Ureter (tissue), 1 donor: ENCODE results near the gene PRSS53. TPM values are rescaled to one million over a fixed set of nuclear protein-coding genes. Genes with fewer than 3 reads are reported as not detected.
"Not testable (repeated sequence)": the region's sequence is repeated elsewhere in the genome, so short reads cannot be mapped to it uniquely, and the experiment has no call there.

Source experiments
- DNase-seq: peaks from one replicate; pipeline ENCODE4 v3.0.0-alpha.2; 2020; ENCODE audit warnings: low spot score
- total RNA-seq: library from RNA; stranded (reverse); gene quantifications from one replicate; pipeline ENCODE4 v1.2.4, GENCODE V29; 2023
- donor health status: DM: yes; HTN: yes; CAD: no.

Gene PRSS53
- 1.2 TPM for total RNA-seq

DNA sequence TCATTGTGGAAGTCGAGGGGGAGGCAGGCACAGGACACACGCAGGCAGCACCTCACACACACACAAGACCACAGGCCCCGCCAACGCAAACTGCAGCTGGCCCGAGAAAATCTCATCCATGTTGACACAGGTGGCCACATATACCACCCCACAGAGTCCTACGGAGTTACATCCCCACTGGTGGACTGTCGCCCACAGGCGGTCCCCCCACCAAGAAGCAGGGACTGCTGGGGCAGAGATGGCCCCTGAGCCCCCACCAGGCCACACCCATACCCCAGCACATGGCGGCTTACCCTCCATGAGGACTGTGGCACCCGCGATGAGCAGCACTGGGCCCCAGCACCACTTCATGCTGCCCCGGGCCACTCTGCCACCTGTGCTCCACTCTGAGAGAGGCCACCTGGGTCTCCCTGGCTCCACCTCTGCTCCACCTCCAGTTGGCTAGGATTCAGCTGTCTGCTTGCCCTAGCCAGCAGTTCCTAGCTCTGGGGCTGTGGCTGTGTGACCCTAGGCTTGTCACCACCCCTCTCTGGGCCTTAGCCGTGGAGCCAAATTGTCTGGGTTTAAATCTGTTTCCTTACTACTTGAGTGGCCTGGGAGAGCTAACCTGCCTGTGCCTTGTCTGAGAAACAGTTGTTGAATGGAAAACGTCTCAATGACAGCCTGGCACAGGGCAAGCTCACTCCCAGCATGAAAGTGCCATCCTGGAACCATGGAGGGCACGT lies at the start of gene PRSS53:
Gene PRSS53 (minus strand): TSS at position 485 of the 725 bp plus-strand sequence. CDS start 134 bp downstream, at position 351.
- DNase-seq = no peak

DNA sequence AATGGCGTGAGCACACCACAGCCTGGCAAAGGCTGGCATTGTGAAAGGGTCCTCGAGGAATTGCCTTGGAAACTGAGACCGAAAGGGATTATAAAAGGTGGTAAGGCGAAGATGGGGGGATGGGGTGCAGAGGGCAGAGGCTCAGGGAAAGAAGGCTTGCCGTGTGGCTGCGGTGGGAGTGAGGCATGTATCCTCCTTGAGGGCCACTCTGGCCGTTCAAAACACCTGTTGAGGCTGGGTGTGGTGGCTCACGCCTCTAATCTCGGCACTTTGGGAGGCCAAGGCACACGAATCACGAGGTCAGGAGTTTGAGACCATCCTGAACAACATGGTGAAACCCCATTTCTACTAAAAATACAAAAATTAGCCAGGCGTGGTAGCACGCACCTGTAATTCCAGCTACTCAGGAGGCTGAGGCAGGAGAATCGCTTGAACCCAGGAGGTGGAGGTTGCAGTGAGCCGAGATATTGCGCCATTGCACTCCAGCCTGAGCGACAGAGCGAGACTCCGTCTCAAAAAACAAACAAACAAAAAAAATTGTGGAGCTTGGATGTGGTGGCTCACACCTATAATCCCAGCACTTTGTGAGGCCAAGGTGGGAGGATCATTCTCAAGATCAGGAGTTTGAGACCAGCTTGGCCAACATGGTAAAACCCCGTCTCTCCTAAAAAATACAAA lies 48.2 kb upstream of the PRSS53 start:
- DNase-seq = not testable (repeated sequence)

DNA sequence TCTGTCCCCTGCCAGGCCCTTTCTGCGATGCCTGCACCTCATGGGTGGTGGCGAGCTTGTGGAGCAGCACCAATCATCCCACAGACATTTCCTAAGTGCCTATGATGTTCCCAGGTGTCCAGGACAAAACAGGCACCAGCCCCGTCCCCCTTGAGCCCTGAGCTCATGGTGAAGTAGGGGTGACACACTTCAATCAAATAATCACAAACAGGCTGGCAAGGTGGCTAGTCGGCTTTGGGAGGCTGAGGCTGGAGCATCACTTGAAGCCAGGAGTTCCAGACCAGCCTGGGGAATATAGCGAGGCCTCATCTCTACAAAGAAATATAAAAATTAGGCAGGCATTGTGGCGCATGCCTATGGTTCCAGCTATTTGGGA lies 47.5 kb upstream of the PRSS53 start:
- no peak for DNase-seq

DNA sequence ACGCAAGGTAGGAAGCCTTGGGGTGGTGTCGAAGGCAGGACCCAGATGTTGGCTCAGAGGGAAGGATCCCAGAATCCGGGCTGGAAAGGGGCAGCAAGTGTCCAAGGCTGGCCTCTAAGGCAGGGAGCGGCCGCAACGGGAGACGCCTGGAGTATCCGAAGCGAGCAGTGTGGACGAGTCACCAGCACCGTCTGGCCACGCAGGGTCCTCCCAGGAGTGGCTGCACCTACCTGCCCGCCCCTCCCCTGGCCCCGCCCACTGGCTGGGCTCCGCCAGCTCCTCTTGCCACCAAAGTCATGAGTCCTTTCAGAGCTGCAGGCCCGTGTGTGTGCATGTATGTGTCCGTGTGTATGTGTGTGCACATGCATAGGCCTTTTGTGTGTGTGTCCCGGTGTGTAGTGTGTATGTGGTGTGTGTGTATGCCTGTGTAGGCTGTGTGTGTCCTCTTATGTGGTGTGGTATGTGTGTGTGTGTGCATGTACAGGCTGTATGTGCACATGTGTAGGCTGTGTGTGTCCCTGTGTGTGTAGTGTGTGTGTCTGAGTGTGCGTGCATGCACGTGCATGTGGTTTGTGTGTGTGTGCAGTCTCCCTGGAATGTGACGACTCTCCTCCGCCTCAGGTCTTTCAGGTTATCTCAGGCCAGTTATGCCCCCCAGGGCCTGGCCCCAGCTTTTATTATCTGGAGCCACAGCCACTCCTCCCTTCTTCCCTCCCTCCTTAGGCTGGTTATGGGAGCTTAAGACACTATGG lies 47.0 kb upstream of the PRSS53 start, which contains the start of gene PRSS8:
Gene PRSS8 (minus strand): TSS at position 193 of the 752 bp plus-strand sequence. CDS start 229 bp downstream, outside the sequence.
- DNase-seq = peak; percentile 83

DNA sequence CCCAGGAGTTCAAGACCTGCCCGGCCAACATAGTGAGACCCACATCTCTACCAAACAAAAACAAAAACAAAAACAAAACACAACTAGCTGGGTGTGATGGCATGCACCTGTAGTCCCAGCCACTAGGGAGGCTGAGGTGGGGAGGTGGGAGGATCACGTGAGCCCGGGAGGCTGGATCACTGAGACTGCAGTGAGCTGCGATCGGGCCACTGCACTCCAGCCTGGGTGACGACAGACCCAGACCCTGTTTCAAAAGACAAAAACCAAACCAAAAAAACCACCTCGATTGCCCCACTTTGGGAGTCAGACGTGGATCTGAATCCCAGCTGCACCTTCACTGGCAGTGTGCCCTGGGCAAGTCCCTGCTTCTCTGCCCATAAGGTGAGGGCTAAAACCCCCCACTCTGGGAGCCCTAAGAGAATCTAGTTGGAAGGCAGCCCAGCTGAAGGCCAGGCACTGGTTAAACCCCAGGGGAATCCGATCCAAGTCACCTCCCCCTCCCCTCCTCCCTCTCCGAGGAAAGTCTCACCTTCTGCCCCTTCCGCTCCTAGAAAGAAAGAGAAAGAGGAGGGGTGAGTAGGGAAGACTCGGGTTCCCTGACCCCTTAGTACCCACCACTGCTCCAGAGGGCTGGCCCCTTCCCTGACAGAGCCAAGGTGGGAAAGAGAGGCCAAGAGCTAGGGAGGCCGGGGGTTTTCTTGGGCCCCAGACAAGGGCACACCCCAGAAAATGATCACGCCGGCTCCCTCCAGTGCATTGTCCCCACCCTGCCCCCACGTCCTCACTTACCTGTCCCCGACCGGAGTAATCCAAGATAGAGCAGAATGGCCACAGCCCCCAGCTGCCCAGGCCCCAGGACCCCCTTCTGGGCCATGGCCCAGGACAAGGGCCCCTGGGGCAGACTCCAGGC lies 46.1 kb upstream of the PRSS53 start:
- DNase-seq = no peak

DNA sequence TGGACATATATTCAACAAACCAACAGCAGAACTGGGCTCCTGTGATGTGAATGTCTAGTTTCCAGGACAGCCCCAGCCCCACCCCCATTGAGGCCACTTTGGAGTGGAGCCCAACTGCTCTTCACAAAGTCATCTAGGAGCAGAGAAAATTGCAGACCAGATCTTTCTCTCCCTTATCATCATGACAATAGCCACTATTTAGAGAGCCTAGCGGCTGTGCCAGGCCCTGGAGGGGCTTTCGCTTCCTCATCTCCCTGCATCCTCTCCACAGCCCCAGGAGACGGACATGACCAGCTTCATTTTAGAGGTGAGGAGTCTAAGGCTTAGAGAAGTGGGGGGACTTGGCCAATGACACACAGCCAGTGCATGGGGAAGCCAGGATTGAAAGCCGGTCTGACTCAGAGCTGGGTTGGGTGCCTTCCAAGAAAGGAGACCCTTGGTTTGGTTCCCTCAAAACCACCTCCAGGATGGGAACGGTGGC lies 45.4 kb upstream of the PRSS53 start:
- no peak for DNase-seq

DNA sequence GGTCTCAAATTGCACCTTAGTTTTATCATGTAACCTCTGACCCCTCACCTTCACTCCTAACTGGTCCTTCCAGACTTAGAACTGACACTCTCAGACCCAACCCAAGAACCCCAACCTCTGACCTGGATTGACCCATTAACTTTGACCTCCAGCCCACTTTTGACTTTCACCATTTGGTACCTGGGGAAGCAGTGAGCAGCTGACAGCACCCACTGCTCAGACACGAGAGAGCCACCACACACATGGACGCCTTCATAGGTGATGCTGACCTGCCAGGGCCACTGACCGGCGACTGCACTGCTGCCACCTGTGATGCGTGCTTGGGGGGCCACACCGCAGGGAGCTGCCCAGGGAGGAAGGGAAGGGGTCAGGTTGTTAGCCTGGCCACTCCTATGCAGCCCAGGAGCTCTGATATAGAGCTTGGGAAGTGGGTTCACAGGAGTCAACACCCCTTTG lies 44.3 kb upstream of the PRSS53 start:
- DNase-seq = no peak

DNA sequence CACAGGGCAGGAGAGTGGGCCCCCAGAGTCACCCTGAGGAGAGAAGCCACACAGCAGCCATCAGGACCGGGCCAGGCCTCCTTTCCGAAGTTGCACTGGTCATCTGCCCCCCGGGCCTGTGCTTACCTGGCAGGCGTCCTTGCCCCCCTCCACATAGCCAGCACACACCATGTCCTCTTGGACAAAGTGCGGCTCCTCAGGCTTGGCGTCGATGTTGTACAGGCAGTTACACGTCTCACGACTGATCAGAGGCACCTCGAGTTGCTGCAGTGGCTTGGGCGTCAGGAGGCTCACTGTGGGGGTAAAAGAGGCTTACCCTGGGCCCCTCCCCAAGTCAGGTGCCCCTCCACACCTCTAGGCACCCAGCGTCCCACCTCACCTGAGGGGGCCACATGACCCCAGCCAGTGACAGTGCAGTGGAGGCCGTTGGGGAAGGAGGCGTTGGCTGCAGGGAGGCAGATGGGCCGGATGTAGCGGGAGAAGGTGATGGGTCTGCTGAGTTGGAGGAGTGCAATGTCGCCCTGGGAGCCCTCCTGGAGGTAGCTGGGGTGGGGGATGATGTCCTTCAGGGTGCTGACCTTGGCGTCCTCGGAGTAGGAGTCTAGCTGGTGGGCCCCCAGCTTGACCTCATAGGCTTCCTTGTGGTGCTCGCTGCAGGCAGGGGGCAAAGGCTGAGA lies 43.7 kb upstream of the PRSS53 start:
- no peak for DNase-seq

DNA sequence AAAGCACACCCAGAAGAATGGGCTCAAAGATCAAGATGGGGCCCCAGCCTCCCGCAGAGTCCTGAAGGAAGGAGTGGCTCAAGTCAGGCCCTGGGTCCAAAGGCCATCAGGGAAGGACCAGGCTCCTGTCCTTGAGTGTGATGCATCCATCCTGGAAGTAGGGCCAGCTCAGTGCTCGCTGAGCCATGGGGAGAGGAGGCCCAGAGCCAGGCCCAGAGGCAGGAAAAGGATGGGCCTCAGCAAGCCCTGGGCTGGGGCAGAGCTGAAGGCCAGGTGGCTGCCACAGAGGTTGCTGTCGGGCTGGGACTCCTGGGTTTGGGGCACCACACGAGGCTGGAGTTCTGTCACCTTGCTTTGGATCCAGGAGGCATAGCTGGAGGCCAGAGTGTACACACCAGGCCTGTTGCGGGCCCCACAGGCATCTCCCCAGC lies 43.1 kb upstream of the PRSS53 start:
- DNase-seq = no peak

DNA sequence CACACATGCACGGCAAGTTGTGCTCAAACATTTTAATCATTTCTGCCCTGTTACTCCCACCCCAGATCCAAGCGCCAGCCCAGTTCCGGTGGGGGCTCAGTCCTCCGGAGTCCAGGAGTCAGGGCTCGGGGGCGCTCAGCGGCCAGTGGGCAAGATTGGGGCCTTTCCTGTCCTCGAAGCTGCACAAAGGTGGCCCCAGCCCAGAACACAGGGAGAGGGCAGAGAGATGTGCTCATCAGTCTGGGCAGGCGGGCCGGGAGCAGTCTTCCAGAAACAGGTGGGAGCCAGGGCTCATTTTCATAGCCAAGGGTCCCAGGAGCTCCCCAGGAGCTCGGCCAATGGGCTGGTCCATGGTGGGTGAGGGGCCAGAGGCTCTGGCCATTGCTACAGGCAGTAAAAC lies 42.7 kb upstream of the PRSS53 start:
- no peak for DNase-seq

DNA sequence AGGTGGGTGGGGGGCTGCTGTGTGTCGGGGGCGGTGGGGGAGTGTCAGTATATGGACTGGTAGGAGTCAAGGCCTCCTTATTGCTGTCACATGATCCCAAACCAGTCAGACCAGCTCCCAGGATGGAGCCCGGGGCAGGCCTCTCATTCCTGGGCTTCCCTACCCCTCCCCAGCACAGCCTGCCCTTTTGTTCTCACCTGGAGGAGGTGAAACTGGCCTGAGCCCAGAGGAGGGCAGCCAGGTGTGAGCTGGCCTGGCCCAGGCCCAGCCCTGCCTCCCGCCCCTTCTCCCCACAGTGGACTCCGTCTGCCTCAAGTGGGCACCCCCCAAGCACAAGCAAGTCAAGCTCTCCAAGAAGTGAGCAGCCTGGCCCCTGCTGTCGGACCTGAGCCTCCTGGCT lies 42.2 kb upstream of the PRSS53 start:
- peak; percentile 78 for DNase-seq

DNA sequence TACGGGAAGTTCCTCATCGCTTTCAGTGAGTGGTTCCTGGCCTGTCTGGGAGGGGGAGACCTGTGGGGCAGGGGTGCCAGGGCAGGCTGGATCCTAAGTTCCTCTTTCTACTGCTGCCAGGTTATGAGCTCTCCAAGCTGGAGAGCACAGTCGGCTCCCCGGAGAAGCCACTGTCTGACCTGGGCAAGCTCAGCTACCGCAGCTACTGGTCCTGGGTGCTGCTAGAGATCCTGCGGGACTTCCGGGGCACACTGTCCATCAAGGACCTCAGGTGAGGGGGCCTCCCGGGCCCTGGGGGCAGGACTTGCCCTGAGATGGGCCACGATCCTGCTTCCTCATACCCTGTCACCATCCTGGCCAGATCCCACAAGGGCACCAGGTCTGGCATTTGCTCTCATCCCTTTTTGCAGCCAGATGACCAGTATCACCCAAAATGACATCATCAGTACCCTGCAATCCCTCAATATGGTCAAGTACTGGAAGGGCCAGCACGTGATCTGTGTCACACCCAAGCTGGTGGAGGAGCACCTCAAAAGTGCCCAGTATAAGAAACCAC lies 41.7 kb upstream of the PRSS53 start:
- DNase-seq = no peak

DNA sequence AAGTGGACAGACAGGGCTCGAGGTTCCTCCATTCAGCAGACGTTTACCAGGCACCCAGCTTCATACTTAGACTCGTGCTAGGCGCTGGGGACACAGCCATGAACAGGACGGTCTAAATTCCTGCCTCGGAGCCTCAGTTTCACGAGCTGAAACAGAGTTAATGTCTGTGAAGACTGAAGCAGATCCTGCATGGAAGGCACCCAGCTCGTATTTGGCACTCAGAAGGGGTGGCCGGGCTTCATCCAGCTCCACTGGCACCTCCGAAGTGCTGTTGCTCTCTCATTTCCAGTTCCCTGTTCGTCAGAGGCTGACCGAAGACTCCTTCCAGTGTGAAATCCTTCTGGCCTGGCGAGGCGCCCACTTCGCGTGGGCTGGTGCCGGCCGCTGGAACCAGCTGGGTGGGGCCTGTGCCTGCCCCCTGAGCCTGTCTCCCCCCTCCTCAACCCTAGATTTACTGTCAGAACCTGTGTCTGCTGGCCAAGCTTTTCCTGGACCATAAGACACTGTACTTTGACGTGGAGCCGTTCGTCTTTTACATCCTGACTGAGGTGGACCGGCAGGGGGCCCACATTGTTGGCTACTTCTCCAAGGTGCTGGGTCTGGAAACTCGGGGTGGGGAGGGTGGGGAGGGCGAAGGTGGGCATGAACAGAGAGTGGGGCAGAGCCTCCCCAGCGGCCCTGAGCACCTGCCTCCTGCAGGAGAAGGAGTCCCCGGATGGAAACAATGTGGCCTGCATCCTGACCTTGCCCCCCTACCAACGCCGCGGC lies 41.0 kb upstream of the PRSS53 start:
- no peak for DNase-seq

DNA sequence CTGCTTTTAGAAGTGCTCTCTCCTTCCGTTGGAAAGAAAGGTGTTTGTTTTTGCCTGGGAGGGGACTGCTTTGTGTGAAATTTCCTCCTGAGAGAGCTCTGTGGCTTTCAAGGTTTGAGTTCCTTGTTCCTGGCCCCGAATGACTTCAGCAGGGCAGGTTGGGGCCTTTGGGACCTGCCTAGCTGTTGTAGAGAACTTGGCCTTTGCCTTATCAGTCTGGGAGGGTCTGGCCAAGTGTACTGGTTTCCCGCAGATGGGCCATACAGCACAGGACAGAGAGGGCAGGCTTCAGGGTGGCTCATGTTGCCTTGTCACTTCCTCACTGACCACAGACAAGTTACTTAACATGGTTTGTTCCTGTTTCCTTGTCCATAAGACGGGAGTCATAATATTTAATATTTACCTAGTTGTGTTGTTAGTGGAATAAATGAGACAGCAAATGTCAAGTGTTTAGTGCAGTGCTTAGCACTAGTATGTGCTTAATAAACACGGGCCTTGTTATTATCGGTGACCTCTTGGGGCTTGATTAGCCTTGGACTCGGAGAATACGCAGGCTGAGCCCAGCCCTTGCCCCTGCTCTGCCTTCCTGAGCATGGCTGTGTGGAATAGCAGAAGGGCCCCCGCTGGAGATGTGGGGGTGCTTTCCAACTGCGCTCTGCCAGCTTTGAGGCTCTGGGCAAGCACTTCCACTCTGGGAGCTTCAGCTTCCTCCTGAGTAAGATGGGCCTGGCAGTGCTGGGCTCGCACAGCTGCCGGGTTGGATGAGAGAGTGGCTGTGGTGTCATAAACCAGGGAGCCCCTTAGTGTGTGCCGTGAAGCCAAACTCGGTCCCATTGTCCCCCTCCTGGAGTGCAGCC lies 40.2 kb upstream of the PRSS53 start:
- DNase-seq = no peak

DNA sequence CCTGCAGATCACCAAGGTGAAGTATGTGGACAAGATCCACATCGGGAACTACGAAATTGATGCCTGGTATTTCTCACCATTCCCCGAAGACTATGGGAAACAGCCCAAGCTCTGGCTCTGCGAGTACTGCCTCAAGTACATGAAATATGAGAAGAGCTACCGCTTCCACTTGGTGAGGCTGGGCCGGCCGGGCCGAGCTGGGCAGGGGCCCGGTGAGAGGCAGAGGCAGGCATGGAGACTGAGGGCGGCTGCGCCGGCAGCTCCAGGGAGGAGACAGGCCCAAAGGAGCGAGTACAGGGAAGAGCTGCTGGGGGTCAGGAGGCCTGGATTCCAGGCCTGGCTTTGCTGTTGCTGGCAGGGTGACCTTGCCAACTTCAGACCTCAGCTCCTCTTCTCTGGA lies 38.4 kb upstream of the PRSS53 start:
- DNase-seq = no peak

DNA sequence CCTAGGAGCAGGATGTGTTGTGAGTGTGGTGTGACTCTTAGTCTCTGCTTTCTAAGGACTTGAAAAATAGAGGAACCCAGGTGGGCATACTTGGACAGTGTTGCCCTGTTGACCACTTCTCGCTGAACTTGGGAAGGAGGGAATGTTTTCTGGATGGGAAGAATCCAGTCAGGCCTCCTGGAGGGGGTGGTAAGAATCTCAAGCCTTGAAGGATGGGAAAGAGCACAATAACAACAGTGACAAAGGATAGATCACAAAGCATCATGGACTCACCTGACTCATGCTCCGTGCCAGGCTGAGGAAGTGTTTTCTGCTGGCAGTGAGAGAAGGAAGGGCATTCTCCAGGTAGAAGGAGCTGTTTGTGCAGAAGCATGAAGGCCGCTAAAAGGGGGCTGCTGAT lies 37.1 kb upstream of the PRSS53 start:
- no peak for DNase-seq

DNA sequence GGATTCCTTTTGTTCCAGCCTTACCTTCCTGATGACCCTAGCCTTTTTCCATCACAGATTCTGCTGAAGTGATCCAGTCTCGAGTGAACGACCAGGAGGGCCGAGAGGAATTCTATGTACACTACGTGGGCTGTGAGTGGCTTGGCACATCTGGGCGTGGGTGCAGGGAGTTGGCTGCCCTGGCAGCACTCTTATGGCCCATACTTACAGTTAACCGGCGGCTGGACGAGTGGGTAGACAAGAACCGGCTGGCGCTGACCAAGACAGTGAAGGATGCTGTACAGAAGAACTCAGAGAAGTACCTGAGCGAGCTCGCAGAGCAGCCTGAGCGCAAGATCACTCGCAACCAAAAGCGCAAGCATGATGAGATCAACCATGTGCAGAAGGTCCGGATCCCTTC lies 31.4 kb upstream of the PRSS53 start:
- no peak for DNase-seq
